Mammary epithelial cell (primary cell): ENCODE measurements around the gene MYL6B.

Source experiments
- EZH2 ChIP-seq: IDR thresholded peaks from 2 replicates; pipeline ENCODE4 v1.6.1; 2012; ENCODE audit warnings: low read length, inconsistent platforms, borderline replicate concordance
- TF ChIP-seq, protein P1 (sequence below), 2 donors: IDR thresholded peaks in 1 of 2; conservative IDR thresholded peaks in 1 of 2; 2 replicates each; pipeline ENCODE4 v1.5.1; 2011 to 2012; ENCODE audit warnings: inconsistent platforms in 2 of 2, low read length in 2 of 2, mild to moderate bottlenecking in 2 of 2, control low read depth in 1 of 2, low read depth in 1 of 2; ENCODE audit not compliant: insufficient read depth in 1 of 2; ENCODE audit errors: extremely low read depth in 1 of 2

DNA sequence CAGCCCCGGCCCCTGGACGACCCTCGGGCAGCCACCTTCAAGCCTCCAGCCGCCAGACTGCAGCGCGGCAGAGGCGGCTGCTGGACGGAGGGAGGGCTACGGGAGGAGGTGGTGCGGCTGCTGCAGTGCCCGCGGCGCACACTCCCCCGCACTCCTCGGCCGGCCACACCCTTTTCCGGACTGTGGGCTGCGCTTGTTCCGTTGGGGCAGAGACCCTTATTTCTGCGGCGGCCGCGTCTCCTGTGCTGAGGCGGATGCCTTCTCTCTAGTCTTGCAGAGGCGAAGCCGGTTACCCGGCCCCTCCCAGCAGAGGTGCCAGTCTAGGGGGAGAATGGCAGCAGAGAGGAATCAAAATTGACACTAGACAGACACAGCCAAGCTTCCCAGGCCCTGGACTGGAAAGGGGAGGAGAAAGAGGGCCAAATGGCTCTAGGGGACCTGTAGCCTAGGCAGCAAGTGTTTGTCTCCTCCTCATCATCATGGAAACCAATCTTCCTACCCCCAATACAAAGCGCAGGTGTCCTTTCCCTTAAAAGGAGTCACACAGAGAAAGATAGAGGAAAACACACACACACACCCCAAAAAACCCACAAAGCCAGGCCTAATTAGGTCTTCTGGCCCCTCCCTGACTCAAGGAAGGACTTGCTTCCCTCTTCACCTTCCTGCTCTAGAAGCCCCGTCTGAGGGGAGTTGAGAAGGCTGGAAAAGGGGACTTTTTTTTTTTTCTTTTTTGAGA lies 23.0 kb upstream of the MYL6B start:
- TF ChIP-seq, protein P1, sequence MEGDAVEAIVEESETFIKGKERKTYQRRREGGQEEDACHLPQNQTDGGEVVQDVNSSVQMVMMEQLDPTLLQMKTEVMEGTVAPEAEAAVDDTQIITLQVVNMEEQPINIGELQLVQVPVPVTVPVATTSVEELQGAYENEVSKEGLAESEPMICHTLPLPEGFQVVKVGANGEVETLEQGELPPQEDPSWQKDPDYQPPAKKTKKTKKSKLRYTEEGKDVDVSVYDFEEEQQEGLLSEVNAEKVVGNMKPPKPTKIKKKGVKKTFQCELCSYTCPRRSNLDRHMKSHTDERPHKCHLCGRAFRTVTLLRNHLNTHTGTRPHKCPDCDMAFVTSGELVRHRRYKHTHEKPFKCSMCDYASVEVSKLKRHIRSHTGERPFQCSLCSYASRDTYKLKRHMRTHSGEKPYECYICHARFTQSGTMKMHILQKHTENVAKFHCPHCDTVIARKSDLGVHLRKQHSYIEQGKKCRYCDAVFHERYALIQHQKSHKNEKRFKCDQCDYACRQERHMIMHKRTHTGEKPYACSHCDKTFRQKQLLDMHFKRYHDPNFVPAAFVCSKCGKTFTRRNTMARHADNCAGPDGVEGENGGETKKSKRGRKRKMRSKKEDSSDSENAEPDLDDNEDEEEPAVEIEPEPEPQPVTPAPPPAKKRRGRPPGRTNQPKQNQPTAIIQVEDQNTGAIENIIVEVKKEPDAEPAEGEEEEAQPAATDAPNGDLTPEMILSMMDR (conservative IDR thresholded peaks at IDR 0.05 in 1 of 2, IDR thresholded peaks at IDR 0.05 in 1 of 2; ENCODE audit: extremely low read depth in 1 of 2, insufficient read depth in 1 of 2, low read depth in 1 of 2, low read length in 2 of 2) = no peak
- no peak for TF ChIP-seq EZH2
